HepG2 (cell line): ENCODE results near the gene PRKAR1B. TPM values are rescaled to one million over a fixed set of nuclear protein-coding genes. Genes with fewer than 3 reads are reported as not detected.

Source experiments
- AHDC1 ChIP-seq: sonication (generic); formaldehyde crosslinking; IDR thresholded peaks from 2 replicates; pipeline ENCODE4 v1.5.1; 2020; ENCODE audit warnings: mild to moderate bottlenecking, missing genetic modification reagents, borderline replicate concordance
- ARID5B ChIP-seq: IDR thresholded peaks from 2 replicates; pipeline ENCODE4 v1.4.0; 2020; ENCODE audit warnings: mild to moderate bottlenecking, missing genetic modification reagents
- CAMTA2 ChIP-seq: sonication (generic); formaldehyde crosslinking; IDR thresholded peaks from 2 replicates; pipeline ENCODE4 v1.4.0; 2020; ENCODE audit warnings: mild to moderate bottlenecking, missing genetic modification reagents, borderline replicate concordance
- HNRNPH1 ChIP-seq: fragments of 200-400 bp; formaldehyde crosslinking; optimal IDR thresholded peaks from 2 replicates; pipeline ENCODE3; 2017; ENCODE audit warnings: mild to moderate bottlenecking, low read depth, low read length
- MLLT10 ChIP-seq: sonication (generic); formaldehyde crosslinking; IDR thresholded peaks from 2 replicates; pipeline ENCODE4 v1.4.0; 2020; ENCODE audit warnings: missing genetic modification reagents
- NCOA2 ChIP-seq: sonication (generic); formaldehyde crosslinking; IDR thresholded peaks from 2 replicates; pipeline ENCODE4 v1.8.0; 2022; ENCODE audit warnings: inconsistent platforms
- PAX8 ChIP-seq: sonication (generic); formaldehyde crosslinking; IDR thresholded peaks from 2 replicates; pipeline ENCODE4 v1.8.0; 2022; ENCODE audit warnings: mild to moderate bottlenecking, missing genetic modification reagents, borderline replicate concordance
- PPARG ChIP-seq: conservative IDR thresholded peaks from 2 replicates; pipeline ENCODE4 v1.6.1; 2016; ENCODE audit warnings: missing biosample characterization, missing genetic modification reagents
- RNF2 ChIP-seq: fragments of 450-650 bp; conservative IDR thresholded peaks from 2 replicates; pipeline ENCODE4 v1.6.1; 2016; ENCODE audit warnings: low read depth
- SMAD3 ChIP-seq: sonication (generic); formaldehyde crosslinking; IDR thresholded peaks from 2 replicates; pipeline ENCODE4 v1.4.0; 2020; ENCODE audit warnings: missing genetic modification reagents
- SP5 ChIP-seq: IDR thresholded peaks from 2 replicates; pipeline ENCODE4 v1.6.1; 2016; ENCODE audit warnings: low read depth, borderline replicate concordance
- UBTF ChIP-seq: sonication (generic); formaldehyde crosslinking; IDR thresholded peaks from 2 replicates; pipeline ENCODE4 v1.4.0; 2020; ENCODE audit warnings: mild to moderate bottlenecking, missing genetic modification reagents
- ZFP36L1 ChIP-seq: sonication (generic); formaldehyde crosslinking; IDR thresholded peaks from 2 replicates; pipeline ENCODE4 v1.8.0; 2022; ENCODE audit warnings: mild to moderate bottlenecking, missing genetic modification reagents, moderate library complexity
- ZFY ChIP-seq: sonication (generic); formaldehyde crosslinking; IDR thresholded peaks from 2 replicates; pipeline ENCODE4 v1.4.0; 2020; ENCODE audit warnings: missing genetic modification reagents
- ZNF235 ChIP-seq: sonication (generic); formaldehyde crosslinking; IDR thresholded peaks from 2 replicates; pipeline ENCODE4 v1.8.1; 2023; ENCODE audit warnings: mild to moderate bottlenecking, missing genetic modification reagents, borderline replicate concordance
- ZNF33A ChIP-seq: sonication (generic); formaldehyde crosslinking; IDR thresholded peaks from 2 replicates; pipeline ENCODE4 v1.5.1; 2020; ENCODE audit warnings: missing genetic modification reagents, mild to moderate bottlenecking, moderate library complexity, borderline replicate concordance
- ZNF556 ChIP-seq: sonication (generic); formaldehyde crosslinking; IDR thresholded peaks from 2 replicates; pipeline ENCODE4 v1.4.0; 2020; ENCODE audit warnings: mild to moderate bottlenecking, missing genetic modification reagents, borderline replicate concordance
- ZNF766 ChIP-seq: sonication (generic); formaldehyde crosslinking; IDR thresholded peaks from 2 replicates; pipeline ENCODE4 v1.5.0; 2020; ENCODE audit warnings: missing genetic modification reagents, borderline replicate concordance
- polyA plus RNA-seq, 8 experiments: library from polyadenylated mRNA; depleted of rRNA in 3 of 8; stranded (reverse) in 7 of 8; unstranded in 1 of 8; fragments of >200 nt; fragmentation: Illumina TruSeq in 4 of 8; extraction: Trizol in 4 of 8; gene quantifications; 2 replicates each; pipeline versions ENCODE4 v1.2.1 to v1.2.3, GENCODE V29; 2011 to 2016; ENCODE audit warnings: low read depth in 4 of 8, missing spikeins in 1 of 8, mixed read lengths in 1 of 8; ENCODE audit not compliant: insufficient read depth in 1 of 8
- total RNA-seq, 5 experiments: library from RNA; depleted of rRNA; stranded (reverse); fragments of >200 nt; fragmentation: Illumina TruSeq; extraction: Trizol; gene quantifications; 2 replicates each; pipeline ENCODE4 v1.2.3, GENCODE V29; 2016; ENCODE audit warnings: low read depth in 1 of 5

The PRKAR1B gene
- total and polyA plus RNA-seq, 2 of the 13 experiments (the other 11 are each of a cell fraction or from before 2014, with no cell fraction given): 7.9 to 28.2 TPM

GRCh38 chr7:539731-540411, 187.2 kb downstream of the PRKAR1B start (continued):
- TF ChIP-seq UBTF (CRISPR knock-in tag) (no peak), PAX8 (CRISPR knock-in tag) (no peak), ZFY (CRISPR knock-in tag) (peak; percentile 63; the same call in 1 of the 2 replicates), ARID5B (0 out of 2 replicates have a peak, but pooled peaks have one; percentile 8), ZNF766 (no peak), MLLT10 (no peak), ZNF235 (0 out of 2 replicates have a peak, but pooled peaks have one; percentile 15), ZNF556 (CRISPR knock-in tag) (no peak), NCOA2 (0 out of 2 replicates have a peak, but pooled peaks have one; percentile 11), CAMTA2 (CRISPR knock-in tag) (no peak), ZFP36L1 (CRISPR knock-in tag) (no peak), SMAD3 (no peak), ZNF33A (CRISPR knock-in tag) (no peak), HNRNPH1 (no peak), PPARG (CRISPR knock-in tag) (0 out of 2 replicates have a peak, but pooled peaks have one; percentile 25), AHDC1 (CRISPR knock-in tag) (no peak), SP5 (peak; percentile 37), RNF2 (no peak)
